IPS-NIHi11 (cell line): ENCODE data around the gene AGMO.

Experiments used
- DNase-seq: peaks from one replicate; pipeline ENCODE4 v3.0.0; 2012; ENCODE audit warnings: mixed read lengths, low spot score

The AGMO gene

DNA sequence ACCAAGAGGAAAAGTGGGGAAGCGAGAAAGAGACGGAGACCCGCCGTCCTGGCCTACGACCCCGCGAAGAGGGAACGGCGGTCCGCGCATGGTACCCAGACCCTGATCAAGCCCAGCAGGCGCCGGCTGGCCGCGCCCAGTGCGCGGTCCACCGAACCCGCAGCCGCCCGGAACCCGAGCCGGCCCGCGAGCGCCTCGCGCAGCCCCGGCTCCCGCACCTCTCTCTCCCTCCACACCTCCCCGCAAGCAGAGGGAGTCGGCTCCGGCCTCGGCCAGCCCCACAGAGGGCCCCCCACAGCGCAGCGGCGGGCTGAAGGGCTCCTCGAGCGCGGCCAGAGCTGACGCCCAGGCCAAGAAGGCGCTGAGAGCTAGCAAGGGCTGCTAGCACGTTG lies 164.7 kb downstream of the AGMO start:
- DNase-seq = no peak

DNA sequence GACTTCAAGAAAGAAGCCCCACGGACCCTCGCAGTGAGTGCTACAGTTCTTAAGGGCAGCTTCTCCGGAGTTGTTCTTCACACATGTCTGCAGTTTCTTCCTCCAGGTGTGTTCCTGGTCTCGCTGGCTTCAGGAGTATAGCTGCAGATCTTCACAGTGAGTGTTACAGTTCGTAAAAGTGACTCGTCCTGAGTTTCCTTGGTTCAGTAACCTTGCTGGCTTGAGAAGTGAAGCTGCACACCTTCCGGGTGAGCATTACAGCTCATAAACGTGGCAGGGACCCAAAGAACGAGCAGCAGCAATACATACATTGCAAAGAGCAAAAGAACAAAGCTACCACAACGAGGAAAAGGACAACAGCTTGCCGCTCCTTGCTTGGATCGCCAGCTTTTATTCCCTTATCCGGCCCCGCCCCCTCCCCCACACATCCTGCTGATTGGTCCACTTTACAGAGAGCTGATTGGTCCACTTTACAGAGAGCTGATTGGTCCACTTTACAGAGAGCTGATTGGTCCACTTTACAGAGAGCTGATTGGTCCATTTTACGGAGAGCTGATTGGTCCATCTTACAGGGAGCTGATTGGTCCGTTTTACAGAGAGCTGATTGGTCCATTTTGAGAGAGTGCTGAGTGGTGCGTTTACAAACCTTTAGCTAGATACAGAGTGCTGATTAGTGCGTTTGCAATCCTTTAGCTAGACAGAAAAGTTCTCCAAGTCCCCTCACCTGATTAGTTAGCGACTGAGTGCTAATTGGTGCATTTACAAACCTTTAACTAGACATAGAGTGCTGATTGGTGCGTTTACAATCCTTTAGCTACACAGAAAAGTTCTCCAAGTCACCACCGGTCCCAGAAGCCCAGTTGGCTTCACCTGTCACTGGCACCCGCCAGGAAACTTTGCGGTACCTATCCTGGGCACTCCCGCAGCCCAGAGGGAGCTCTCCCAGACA lies 165.3 kb downstream of the AGMO start:
- no peak for DNase-seq

DNA sequence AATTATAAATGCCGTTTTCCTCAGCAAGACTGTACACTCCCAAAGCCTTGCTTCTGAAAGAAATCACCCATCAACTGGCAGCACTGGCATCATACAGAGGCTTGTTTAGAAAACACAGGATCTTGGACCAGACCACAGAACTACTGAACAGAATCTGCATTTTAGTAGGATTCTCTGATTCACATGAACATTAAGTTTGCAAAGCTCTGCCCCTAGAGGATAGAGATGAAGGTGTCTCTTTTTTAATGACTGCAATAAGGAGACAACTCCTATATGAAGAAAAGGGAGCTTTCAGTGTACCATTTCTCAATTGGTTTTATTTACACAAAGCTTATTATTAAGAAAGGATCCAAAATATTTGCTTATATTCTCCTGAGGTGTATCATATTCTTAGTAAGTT lies 172.7 kb downstream of the AGMO start:
- no peak for DNase-seq

DNA sequence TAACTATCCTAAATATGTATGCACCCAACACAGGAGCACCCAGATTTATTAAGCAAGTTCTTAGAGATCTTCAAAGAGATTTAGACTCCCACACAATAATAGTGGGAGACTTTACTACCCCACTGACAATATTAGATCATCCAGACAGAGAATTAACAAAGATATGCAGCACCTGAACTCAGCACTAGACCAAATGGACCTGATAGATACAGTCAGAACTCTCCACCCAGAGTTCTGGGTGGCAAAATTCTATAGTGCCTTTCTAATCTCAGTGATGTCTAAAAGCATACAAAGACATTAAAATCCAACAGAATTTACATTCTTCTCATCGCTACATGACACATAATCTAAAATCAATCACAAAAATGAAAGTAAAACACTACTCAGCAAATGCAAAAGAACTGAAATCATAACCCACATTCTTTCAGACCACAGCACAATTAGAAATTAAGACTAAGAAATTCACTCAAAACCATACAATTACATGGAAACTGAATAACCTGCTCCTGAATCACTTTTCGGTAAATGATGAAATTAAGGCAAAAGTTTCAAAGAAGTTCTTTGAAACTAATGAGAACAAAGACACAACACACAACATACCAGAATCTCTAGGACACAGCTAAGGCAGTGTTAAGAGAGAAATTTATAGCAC lies 183.2 kb downstream of the AGMO start:
- no peak for DNase-seq

DNA sequence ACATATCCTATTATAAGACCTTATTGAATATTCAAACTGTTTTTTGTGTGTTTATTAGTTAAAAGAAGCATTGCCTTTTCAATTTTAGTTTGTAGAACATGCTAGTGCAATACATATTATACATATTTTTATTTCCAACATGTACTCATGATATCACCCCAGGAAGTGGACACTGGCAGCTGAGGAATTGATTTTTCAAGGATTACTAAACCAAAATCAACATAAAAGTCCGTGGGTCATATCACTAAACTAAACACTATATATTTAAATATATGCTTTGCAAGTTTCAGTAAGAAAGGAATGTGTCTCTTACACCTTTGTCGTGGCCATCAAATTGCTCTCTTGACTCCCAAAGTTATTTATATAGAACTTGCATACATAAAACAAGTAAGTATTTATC lies 185.2 kb downstream of the AGMO start:
- no peak for DNase-seq

DNA sequence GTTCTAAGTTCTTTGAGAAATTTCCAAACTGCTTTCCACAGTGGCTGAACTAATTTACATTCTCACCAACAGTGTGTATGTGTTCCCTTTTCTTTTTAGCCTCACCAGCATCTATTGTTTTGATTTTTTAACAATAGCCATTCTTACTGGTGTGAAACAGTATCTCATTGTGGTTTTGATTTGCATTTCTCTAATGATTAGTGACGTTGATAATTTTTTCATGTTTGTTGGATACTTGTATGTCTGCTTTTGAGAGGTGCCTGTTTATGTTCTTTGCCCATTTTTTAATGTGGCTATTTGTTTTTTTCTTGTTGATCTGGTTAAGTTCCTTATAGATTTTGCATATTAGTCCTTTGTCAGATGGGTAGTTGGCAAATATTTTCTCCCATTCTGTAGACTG lies 191.4 kb downstream of the AGMO start:
- no peak for DNase-seq

DNA sequence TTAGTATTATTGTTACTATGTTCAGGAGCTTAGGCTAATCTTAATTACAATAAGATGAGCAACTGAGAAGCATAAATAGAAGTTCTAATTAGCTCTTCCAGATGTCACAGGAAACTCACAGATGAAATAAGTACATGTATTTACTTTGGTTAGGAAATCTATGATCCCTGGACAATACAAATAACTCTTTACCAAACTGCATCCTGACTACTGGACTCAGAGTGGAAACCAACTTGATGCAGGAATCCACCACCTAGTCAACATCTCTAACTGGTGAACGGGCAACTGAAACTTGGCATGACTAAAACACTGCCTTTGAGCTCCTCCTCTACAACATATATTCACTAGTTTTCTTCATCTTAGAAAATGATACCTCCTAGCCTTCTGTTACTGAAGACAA lies 193.2 kb downstream of the AGMO start:
- no peak for DNase-seq

DNA sequence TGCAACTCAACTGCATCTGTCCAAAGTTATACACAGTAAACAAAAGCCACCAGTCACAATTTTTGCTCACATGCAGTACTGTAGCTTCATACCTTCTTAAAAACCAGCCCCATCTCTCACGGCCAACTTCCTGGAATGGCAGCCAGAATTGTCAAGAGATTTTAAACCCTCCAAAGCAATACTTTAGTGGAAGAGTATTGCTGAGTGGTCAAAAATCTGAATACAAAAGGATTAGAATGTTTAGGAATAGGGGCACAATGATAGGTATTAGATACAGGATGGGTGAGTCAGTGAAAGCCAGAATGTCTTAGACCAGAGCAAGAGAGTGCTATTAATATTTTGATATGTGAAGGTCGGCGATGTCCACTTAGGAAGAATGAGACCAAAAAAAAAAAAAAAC lies 193.9 kb downstream of the AGMO start:
- no peak for DNase-seq

DNA sequence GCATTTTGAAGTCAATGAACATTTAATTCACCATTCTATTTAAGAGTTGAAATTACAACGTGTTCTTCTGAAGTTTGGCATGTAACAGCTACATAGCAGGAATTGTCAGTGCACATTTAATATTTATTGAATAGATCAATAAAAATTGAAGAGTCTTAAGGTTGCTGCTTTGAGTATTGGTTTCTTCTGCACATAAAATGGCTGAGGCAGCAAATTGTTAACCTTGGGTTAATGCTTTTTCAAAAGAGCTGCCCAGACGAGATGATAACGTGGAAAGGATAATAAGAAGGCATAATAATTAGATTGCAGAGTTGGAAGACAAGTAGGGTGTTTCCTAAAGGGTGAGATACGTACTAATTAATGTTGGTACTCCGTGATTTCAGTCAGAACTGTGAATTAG lies 203.7 kb downstream of the AGMO start:
- DNase-seq = no peak

DNA sequence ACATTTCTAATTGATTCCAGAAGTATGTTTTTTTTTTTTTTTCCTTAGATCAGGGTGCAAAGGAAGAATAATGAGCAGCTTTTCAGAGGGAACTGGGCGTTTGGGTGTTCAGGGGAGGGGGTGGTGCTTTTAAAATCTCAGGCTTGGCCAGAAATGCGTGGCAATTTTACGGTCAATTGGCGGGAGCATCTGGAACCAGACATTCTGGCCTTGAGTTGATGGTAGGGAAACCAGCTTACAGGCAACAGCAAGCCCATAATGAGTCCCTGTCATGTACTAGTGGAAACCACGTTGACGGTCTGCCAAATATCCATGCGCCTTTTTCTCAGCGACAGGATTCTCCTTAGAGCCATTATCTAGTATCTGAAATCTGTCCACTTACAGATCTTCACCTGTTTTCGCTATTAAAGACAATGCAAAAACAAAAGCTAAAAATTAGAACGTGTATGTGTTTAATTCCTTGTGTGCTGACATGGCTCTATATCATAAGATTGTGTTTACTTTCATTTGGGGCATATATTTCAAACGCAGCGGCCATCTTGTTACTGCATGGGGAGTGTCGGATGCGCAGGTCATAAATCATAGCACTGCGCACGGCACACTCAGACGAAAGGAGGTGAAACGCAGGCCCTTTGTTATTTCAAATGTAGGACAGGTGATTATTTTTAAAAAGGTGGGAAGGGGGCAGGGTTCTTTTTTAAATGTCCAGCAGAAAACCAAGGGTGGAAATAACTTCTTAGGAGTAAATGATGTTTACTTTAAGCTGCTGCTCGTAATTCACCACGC lies 209.2 kb downstream of the AGMO start:
- DNase-seq = no peak

DNA sequence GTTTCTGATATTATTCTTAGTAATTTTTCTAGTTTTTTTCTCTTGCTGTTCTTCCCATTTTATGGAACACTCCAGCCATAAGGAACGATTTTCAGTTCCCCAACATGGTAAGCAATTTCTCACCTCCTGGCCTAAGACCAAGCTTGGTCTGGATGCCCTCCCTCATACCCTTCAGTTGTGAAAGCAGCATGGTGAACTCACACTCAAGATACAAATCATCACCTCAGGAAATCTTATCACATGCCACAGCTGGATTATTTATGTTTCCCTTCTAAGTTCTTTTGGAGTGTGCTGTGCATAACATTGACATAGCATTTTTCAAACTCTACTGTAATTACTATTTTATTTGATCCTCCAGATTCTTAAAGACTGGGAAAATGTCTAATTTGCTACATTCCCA lies 216.6 kb downstream of the AGMO start:
- no peak for DNase-seq

DNA sequence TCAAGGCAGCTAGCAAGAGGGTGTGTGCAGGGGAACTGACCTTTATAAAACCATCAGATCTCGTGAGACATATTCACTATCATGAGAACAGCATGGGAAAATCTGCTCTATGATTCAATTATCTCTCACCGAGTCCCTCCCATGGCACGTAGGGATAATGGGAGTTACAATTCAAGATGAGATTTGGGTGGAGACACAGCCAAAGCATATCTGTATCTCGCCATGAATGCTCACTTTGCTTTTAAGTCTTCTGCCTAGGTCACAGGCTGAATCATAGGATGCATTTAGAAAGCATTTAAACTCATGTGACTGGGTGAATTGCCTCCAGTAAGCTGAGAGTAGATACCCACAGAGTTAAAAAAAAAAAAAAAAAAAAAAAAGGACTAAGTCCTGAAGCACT lies 220.0 kb downstream of the AGMO start:
- DNase-seq = no peak

DNA sequence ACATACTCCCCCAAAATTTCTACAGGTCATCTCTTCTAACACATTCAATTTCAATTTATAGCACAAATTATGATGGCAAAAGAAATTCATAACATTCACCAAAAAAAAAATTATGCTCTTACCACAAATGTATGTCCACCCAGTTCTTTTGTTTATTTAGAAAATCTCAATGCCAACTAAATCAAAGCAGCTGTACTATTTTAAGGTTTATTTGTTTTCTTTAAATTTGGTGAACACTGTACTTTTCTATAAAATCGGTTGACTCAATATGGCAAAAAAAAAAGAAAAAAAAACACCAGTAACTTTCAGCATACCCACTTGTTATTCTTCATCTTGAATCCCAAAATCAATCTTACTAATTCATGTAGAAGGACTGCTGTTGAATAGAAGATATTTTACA lies 225.7 kb downstream of the AGMO start:
- DNase-seq = no peak

DNA sequence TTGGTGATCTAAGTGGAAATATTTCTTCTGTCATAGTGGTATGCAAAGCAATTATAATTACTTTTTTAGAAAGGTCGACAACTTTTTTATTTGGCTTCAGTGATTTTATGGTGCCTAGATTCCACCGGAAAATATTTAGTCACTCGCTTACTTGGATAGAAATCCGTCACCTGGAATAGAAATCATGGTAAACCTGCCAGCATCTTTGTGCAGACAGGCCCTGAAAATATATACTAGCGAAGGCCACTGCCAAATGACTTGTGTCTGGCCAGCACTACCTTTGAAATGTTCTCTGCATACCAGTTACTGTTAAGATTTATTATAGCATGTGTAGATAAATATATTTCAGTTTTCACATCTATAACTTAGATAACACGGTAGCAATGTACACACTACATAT lies 226.4 kb downstream of the AGMO start:
- DNase-seq = no peak

DNA sequence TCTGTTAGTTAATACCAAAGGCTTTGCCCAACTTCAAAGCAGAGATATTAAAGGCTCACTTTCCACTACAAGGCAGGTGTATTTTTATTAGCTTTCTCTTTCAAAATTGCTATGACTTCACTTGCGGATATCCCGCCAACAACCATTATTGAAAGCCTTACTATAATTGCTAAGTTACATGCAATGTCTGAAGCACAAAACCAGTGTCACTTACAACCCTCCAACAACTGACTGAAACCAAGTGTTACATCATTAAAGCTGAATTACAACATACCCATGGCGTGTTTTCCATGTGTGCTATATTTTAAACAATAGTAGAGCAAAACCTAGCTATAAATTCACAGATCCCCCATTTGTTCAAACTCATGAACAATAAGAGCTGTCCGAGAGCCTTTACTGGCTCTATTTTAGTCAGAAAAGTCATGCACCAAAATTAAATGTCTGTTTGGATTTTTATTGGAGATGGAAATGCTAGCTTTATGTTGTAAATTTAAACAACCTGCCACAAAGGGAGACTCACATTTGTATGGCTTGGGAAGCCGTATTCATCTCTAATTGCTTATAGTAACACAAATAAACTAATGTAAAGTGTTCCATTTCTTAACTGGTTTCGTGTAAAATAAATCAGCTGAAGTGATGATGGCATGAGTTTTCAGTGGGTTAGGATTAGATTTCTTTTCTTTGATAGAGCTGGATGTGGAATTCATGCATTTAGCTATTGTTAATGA lies 227.1 kb downstream of the AGMO start:
- no peak for DNase-seq

DNA sequence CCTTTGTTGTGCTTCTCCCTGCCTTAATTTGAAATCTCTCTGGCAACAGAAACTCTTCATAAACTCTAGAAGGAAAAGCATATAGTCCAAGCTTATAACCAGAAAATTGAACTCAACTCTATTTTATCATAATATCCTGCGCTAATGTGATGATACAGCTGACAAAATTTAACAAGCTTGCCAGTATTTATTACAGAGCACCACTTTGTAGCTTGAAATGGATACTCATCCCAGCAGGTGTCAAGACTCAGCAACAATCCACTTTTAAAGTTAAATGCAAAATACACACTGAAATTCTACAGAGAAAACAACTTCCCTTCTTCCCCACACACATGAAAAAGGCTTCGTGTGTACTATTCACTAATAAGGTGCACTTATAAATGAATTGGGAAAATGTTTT lies 228.9 kb downstream of the AGMO start:
- no peak for DNase-seq

DNA sequence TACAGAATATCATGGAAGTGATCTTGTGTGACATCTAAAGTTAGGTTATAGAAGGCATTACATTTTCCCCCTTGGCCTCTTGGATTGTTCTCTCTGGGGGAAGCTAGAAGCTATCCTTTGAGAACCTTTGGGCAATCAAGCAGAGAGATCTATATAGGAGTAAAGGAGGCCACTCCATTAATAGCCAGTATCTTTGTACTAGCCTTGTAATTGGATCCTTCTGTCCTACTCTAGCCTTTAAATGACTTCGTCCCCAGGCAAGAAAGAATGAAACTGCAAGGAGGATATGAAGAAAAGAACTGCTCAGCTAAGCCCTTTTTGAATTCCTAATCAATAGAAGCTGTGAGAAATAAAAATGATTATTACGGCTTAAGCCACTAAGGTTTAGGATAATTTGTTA lies 230.9 kb downstream of the AGMO start:
- no peak for DNase-seq

DNA sequence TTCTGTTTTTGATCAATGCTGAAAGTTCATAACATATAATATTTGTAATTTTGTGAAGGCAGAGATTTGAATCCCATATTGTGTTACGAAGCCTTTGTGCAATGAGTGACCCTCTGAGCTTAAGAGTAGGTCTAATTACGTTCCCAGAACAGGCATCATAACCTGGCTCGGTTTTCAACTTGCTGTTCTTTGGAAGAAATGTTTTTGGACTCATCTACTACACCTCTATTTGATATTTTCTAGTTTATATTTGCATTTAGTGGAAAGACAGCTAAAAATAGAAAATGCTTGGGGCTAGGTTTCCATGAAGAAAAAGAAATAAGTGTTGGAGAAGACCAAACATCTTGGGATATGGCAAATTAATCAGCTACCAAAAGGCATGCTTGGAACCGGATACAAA lies 234.8 kb downstream of the AGMO start:
- DNase-seq = no peak

DNA sequence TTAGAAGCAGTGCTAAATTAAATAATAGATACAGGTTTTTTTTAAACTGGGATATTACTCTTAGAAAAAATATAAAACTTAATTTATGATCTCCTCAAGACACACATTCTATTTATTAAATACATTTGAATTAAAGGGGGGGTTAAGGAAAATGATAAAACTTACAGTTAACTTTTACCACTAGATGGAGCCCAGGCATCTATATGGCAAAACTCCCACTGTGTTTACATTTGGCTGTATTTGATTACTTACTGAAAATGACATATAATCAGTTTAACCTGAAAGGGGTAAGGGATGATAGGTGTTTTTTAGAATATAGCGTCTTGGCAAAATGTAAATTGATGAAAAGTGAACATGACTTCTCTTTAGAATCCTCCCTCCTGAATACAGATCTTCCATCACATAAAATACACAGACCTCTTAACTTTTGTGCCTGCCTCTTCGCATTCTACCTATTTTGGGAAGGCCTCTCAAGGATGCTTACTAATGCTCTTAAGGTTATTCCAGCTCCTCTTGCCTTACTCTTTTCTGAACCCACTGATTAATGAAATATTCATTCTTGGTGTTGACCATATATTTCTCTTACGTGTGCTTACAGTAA lies 235.7 kb downstream of the AGMO start:
- peak; percentile 10 for DNase-seq

DNA sequence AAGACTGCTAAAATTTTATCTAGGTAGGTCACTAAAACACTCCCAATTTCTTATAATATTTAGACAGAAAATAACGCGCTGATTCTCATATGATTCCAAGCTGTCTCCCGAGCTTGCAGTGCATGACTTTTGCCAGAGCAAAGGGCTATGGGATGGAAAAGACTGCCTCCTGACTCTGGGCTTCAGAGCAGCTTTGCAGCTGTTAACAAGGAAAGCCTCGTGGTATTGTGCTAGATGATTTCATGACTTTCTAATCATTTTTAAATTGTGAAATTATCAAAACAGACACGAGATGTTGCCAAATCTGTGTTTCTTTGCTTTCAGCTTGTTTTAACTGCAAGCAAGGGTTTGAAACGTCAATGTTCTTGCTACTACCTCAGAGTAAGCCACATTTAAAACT lies 238.3 kb downstream of the AGMO start:
- DNase-seq = no peak

DNA sequence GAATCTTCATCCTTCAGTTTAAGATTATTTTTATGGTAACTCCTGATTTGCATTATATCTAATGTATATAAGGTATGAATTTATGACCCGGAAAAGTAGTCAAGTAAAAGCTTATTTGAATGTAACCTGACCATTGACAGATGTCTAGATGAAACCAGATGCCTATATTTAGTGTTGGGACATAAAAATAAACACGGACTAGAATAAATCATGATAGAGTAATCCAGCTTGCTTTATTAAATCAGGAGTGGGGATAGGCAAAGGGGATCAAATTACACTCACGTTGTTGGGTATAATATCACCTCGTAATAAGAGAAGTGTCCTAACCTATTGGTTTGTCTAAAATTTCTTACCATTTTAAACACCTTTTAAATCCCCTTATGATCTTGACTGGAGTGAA lies 244.6 kb downstream of the AGMO start:
- DNase-seq = no peak

DNA sequence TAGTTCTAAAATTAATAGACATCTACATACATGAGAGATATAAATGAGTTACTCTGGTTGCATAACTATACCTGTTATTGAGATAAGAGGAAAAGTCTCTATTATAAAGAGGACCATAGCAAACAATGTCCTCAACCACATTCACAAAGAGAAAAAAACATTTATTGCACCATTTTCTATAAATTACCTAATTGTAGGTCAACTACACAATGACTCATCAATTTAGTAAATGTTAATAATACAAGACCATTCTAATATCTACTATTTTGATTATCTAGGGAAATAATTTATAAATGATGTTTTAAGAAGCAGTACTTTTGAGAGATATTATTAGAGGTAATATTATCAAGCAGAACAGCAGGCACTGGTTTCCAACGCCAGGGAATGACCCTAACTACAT lies 246.1 kb downstream of the AGMO start:
- no peak for DNase-seq
